Colonic mucosa (tissue), 4 donors: ENCODE data around the gene RBM15. TPM values are rescaled to one million over a fixed set of nuclear protein-coding genes. Genes with fewer than 3 reads are reported as not detected.
A peak's percentile ranks its signal among the peaks of the same experiment; 100 is the strongest.

Experiments used
- DNase-seq: peaks from one replicate; pipeline ENCODE4 v3.0.0-alpha.2; 2020
- H3K27ac ChIP-seq: fragments of 200-600 bp; one replicate; pipeline ENCODE4 v1.8.0; 2021
- H3K27me3 ChIP-seq: fragments of 200-600 bp; one replicate; pipeline ENCODE4 v1.8.0; 2021
- H3K36me3 ChIP-seq: fragments of 200-600 bp; one replicate; pipeline ENCODE4 v1.8.0; 2021
- H3K4me1 ChIP-seq: fragments of 200-600 bp; one replicate; pipeline ENCODE4 v1.8.0; 2021; ENCODE audit warnings: mild to moderate bottlenecking
- H3K4me3 ChIP-seq: fragments of 200-600 bp; one replicate; pipeline ENCODE4 v1.8.0; 2021
- H3K9ac ChIP-seq, 2 donors: one replicate each; pipeline ENCODE4 v1.7.0; 2013; ENCODE audit warnings: control low read depth in 2 of 2, low read depth in 2 of 2, low read length in 2 of 2
- H3K9me3 ChIP-seq: fragments of 200-600 bp; one replicate; pipeline ENCODE4 v1.8.0; 2021
- intact Hi-C: fragments of 100-400 bp; cut with DNase I; formaldehyde crosslinking; loops from one replicate; pipeline ENCODE4 v1.14.1; 2022
- total RNA-seq, 2 donors: library from RNA; stranded (reverse); fragmentation: NEBNext Ultra II Directional in 1 of 2; extraction: Animal tissue kit (Norgen Biotek cat#: 25700) in 1 of 2; gene quantifications; one replicate each; pipeline ENCODE4 v1.2.1, GENCODE V29; 2021
- TF ChIP-seq, protein P1 (sequence below): fragments of 200-600 bp; IDR thresholded peaks from one replicate; pipeline ENCODE4 v1.8.0; 2022; ENCODE audit warnings: antibody characterized with exemption, mild to moderate bottlenecking
- donor health status: healthy.
- donor health status: DM: no; HTN: no; CAD: no.
- donor health status: DM: no; HTN: no; CAD: no.

Gene RBM15
- total RNA-seq, 2 donors from 2014 or later, result 24.1 to 35.9 TPM

DNA sequence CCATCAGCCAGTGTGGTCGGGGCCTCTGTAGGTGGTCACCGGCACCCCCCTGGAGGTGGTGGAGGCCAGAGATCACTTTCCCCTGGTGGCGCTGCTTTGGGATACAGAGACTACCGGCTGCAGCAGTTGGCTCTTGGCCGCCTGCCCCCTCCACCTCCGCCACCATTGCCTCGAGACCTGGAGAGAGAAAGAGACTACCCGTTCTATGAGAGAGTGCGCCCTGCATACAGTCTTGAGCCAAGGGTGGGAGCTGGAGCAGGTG, 961 bp downstream of the RBM15 start:
- H3K4me3 ChIP-seq, result peak overlapping the region; percentile 85
- intact Hi-C loops, result loop anchor here (5.0 kb wide), 1 partner anchor 67 kb away; the partner anchor contains the start of gene LAMTOR5
- H3K9me3 ChIP-seq, result no peaks in the 10 kb centered on the region
- peaks cover 21% of the 10 kb centered on the region for H3K4me1 ChIP-seq
- H3K36me3 ChIP-seq, result no peaks in the 10 kb centered on the region
- TF ChIP-seq, protein P1, sequence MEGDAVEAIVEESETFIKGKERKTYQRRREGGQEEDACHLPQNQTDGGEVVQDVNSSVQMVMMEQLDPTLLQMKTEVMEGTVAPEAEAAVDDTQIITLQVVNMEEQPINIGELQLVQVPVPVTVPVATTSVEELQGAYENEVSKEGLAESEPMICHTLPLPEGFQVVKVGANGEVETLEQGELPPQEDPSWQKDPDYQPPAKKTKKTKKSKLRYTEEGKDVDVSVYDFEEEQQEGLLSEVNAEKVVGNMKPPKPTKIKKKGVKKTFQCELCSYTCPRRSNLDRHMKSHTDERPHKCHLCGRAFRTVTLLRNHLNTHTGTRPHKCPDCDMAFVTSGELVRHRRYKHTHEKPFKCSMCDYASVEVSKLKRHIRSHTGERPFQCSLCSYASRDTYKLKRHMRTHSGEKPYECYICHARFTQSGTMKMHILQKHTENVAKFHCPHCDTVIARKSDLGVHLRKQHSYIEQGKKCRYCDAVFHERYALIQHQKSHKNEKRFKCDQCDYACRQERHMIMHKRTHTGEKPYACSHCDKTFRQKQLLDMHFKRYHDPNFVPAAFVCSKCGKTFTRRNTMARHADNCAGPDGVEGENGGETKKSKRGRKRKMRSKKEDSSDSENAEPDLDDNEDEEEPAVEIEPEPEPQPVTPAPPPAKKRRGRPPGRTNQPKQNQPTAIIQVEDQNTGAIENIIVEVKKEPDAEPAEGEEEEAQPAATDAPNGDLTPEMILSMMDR, result no peak
- peak overlapping the region; percentile 85 to 98 for H3K9ac ChIP-seq
- DNase-seq, result no peak
- H3K27ac ChIP-seq, result peak overlapping the region; percentile 99
- no peaks in the 10 kb centered on the region for H3K27me3 ChIP-seq

DNA sequence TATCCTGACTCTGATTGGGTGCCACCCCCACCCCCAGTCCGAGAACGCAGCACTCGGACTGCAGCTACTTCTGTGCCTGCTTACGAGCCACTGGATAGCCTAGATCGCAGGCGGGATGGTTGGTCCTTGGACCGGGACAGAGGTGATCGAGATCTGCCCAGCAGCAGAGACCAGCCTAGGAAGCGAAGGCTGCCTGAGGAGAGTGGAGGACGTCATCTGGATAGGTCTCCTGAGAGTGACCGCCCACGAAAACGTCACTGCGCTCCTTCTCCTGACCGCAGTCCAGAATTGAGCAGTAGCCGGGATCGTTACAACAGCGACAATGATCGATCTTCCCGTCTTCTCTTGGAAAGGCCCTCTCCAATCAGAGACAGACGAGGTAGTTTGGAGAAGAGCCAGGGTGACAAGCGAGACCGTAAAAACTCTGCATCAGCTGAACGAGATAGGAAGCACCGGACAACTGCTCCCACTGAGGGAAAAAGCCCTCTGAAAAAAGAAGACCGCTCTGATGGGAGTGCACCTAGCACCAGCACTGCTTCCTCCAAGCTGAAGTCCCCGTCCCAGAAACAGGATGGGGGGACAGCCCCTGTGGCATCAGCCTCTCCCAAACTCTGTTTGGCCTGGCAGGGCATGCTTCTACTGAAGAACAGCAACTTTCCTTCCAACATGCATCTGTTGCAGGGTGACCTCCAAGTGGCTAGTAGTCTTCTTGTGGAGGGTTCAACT, 2.1 kb downstream of the RBM15 start:
- H3K36me3 ChIP-seq, result no peaks in the 10 kb centered on the region
- H3K9ac ChIP-seq, result no peak overlapping the region
- H3K4me3 ChIP-seq, result no peak overlapping the region
- TF ChIP-seq, protein P1, result no peak
- intact Hi-C loops, result loop anchor here (5.0 kb wide), 1 partner anchor 66 kb away; the partner anchor contains the start of gene LAMTOR5
- H3K9me3 ChIP-seq, result no peaks in the 10 kb centered on the region
- no peaks in the 10 kb centered on the region for H3K27me3 ChIP-seq
- no peak overlapping the region for H3K27ac ChIP-seq
- DNase-seq, result no peak
- H3K4me1 ChIP-seq, result peaks cover 19% of the 10 kb centered on the region

DNA sequence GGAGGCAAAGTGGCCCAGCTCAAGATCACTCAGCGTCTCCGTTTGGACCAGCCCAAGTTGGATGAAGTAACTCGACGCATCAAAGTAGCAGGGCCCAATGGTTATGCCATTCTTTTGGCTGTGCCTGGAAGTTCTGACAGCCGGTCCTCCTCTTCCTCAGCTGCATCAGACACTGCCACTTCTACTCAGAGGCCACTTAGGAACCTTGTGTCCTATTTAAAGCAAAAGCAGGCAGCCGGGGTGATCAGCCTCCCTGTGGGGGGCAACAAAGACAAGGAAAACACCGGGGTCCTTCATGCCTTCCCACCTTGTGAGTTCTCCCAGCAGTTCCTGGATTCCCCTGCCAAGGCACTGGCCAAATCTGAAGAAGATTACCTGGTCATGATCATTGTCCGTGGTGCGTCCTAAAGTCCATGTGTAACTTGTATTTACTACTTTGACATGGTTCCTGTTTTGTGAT, 2.7 kb downstream of the RBM15 start:
- no peak for DNase-seq
- no peaks in the 10 kb centered on the region for H3K36me3 ChIP-seq
- TF ChIP-seq, protein P1, result no peak
- H3K9ac ChIP-seq, result peak overlapping the region in 1 of 2 donors; percentile 16
- H3K27me3 ChIP-seq, result no peaks in the 10 kb centered on the region
- peaks cover 19% of the 10 kb centered on the region for H3K4me1 ChIP-seq
- no peaks in the 10 kb centered on the region for H3K9me3 ChIP-seq
- intact Hi-C loops, result loop anchor here (5.0 kb wide), 1 partner anchor 65 kb away; the partner anchor contains the start of gene LAMTOR5
- no peak overlapping the region for H3K4me3 ChIP-seq
- no peak overlapping the region for H3K27ac ChIP-seq

DNA sequence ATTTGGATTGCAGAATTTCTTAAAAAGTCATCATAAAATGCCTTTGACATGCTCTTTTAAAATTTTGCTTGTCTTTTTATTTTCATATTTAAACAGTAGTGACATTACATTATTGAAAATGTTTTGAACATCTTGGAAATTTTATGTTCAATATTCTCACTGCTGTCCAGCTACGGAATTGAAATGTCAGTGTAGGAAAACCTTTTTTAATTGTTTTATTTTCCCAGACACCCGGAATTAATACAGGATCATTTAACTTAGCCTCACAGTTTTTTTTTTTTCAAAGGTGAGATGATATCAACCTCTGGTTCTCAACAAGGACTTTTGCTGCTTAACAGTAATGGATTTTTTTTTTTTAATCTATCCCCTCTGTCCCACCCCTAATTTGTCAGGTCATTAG, 4.1 kb downstream of the RBM15 start:
- no peak for DNase-seq
- Histone ChIP-seq H3K9me3 (no peaks in the 10 kb centered on the region), H3K4me1 (peaks cover 23% of the 10 kb centered on the region), H3K4me3 (no peak overlapping the region), H3K36me3 (no peaks in the 10 kb centered on the region), H3K27ac (no peak overlapping the region), H3K9ac (no peak overlapping the region), H3K27me3 (no peaks in the 10 kb centered on the region)
- TF ChIP-seq, protein P1, result no peak
- intact Hi-C loops, result loop anchor here (5.0 kb wide), 1 partner anchor 64 kb away; the partner anchor contains the start of gene LAMTOR5

DNA sequence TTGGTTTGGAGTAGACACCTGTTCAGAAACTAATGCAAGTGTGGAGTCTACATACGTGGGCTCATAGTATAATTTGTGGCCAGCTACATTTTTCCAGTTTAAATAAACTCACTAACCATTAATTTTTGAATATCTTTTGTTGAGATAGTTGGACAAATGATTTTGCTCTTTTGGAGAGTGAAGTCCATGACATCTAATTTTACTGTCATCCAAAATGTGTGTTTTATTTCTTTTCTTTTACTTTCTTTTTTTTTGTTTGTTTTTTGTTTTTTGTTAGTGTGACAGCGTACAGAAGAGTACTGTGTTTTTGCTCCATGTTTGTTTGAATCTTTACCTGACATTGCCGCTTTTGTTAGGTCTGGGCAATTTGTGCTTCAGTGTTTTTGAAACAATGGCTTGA, 5.0 kb downstream of the RBM15 start:
- H3K9ac ChIP-seq, result no peak overlapping the region
- peaks cover 23% of the 10 kb centered on the region for H3K4me1 ChIP-seq
- DNase-seq, result no peak
- H3K4me3 ChIP-seq, result no peak overlapping the region
- no peaks in the 10 kb centered on the region for H3K36me3 ChIP-seq
- no peak overlapping the region for H3K27ac ChIP-seq
- no peaks in the 10 kb centered on the region for H3K27me3 ChIP-seq
- intact Hi-C loops, result loop anchor here (5.0 kb wide), 1 partner anchor 63 kb away; the partner anchor contains the start of gene LAMTOR5
- TF ChIP-seq, protein P1, result no peak
- H3K9me3 ChIP-seq, result no peaks in the 10 kb centered on the region
